ENCODE results near the gene TMEM156.

- TF ChIP-seq, protein P1, sequence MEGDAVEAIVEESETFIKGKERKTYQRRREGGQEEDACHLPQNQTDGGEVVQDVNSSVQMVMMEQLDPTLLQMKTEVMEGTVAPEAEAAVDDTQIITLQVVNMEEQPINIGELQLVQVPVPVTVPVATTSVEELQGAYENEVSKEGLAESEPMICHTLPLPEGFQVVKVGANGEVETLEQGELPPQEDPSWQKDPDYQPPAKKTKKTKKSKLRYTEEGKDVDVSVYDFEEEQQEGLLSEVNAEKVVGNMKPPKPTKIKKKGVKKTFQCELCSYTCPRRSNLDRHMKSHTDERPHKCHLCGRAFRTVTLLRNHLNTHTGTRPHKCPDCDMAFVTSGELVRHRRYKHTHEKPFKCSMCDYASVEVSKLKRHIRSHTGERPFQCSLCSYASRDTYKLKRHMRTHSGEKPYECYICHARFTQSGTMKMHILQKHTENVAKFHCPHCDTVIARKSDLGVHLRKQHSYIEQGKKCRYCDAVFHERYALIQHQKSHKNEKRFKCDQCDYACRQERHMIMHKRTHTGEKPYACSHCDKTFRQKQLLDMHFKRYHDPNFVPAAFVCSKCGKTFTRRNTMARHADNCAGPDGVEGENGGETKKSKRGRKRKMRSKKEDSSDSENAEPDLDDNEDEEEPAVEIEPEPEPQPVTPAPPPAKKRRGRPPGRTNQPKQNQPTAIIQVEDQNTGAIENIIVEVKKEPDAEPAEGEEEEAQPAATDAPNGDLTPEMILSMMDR (conservative IDR thresholded peaks at IDR 0.05; ENCODE audit: low read depth, low read length) = no peak
- no peak for TF ChIP-seq BHLHE40 (IDR thresholded peaks at IDR 0.05; ENCODE audit: low read depth, low read length)
- TF ChIP-seq POLR2A (IDR thresholded peaks at IDR 0.05; ENCODE audit: low read depth, low read length) = no peak
- TF ChIP-seq MAFK (IDR thresholded peaks at IDR 0.05; ENCODE audit: low read depth, low read length) = no peak
- TF ChIP-seq SMC3 (IDR thresholded peaks at IDR 0.05; ENCODE audit: low read depth, low read length) = no peak
- TF ChIP-seq ELK1 (IDR thresholded peaks at IDR 0.05; ENCODE audit: borderline replicate concordance, low read depth, low read length) = no peak
- no peak for TF ChIP-seq MXI1 (IDR thresholded peaks at IDR 0.05; ENCODE audit: borderline replicate concordance, low read depth, low read length)
- TF ChIP-seq USF2 (IDR thresholded peaks at IDR 0.05; ENCODE audit: low read depth, low read length) = no peak
- TF ChIP-seq RAD21 (IDR thresholded peaks at IDR 0.05; ENCODE audit: low read length) = no peak
- TF ChIP-seq CEBPB (IDR thresholded peaks at IDR 0.05; ENCODE audit: low read depth, low read length) = no peak
- no peak for TF ChIP-seq RFX5 (IDR thresholded peaks at IDR 0.05; ENCODE audit: low read depth, low read length)
- no peak for TF ChIP-seq CHD1 (IDR thresholded peaks at IDR 0.05; ENCODE audit: low read depth, low read length)
- no peak for TF ChIP-seq NFE2L2 (IDR thresholded peaks at IDR 0.05; ENCODE audit: low read depth, low read length)
These were observed 9.2 kb downstream of the TMEM156 start for GRCh38 chr4:39023059-39023458.

Measured in IMR-90 (cell line).